Hepatocyte (in vitro differentiated cells): Measurements from ENCODE around the gene RNF135. TPM values are rescaled to one million over a fixed set of nuclear protein-coding genes. Genes with fewer than 3 reads are reported as not detected.

ENCODE experiments used
- DNase-seq: peaks from one replicate; pipeline ENCODE4 v3.0.0-alpha.2; 2016; ENCODE audit warnings: low spot score
- H2AFZ ChIP-seq: fragments of 200-600 bp; sonication (generic); 2 replicates; pipeline ENCODE4 v1.6.0; 2016; ENCODE audit warnings: antibody characterized with exemption, mild to moderate bottlenecking
- H3K27ac ChIP-seq: fragments of 200-600 bp; sonication (generic); 2 replicates; pipeline ENCODE4 v1.5.1; 2016; ENCODE audit warnings: mild to moderate bottlenecking
- H3K27me3 ChIP-seq: fragments of 200-600 bp; sonication (generic); 2 replicates; pipeline ENCODE4 v1.6.1; 2016
- H3K36me3 ChIP-seq: fragments of 200-600 bp; sonication (generic); replicated peaks from 2 replicates; pipeline ENCODE4 v1.5.1; 2016; ENCODE audit warnings: low read depth; ENCODE audit not compliant: insufficient read depth
- H3K4me1 ChIP-seq: fragments of 200-600 bp; sonication (generic); 2 replicates; pipeline ENCODE4 v1.5.1; 2016; ENCODE audit warnings: mild to moderate bottlenecking, moderate library complexity; ENCODE audit not compliant: insufficient read depth
- H3K4me2 ChIP-seq: fragments of 200-600 bp; sonication (generic); 2 replicates; pipeline ENCODE4 v1.6.0; 2016
- H3K4me3 ChIP-seq: fragments of 200-600 bp; sonication (generic); 2 replicates; pipeline ENCODE4 v1.5.1; 2016; ENCODE audit warnings: mild to moderate bottlenecking
- H3K79me2 ChIP-seq: fragments of 200-600 bp; sonication (generic); 2 replicates; pipeline ENCODE4 v1.6.0; 2017; ENCODE audit warnings: mild to moderate bottlenecking
- H3K9me2 ChIP-seq: fragments of 200-600 bp; sonication (generic); replicated peaks from 2 replicates; pipeline ENCODE4 v1.6.0; 2017; ENCODE audit warnings: mild to moderate bottlenecking; ENCODE audit not compliant: insufficient read depth
- H3K9me3 ChIP-seq: fragments of 200-600 bp; sonication (generic); 2 replicates; pipeline ENCODE4 v1.5.1; 2016; ENCODE audit warnings: low read depth, mild to moderate bottlenecking
- H4K20me1 ChIP-seq: fragments of 200-600 bp; sonication (generic); 2 replicates; pipeline ENCODE4 v1.6.0; 2016; ENCODE audit warnings: mild to moderate bottlenecking; ENCODE audit not compliant: insufficient read depth, poor library complexity, severe bottlenecking
- CTCF ChIP-seq: fragments of 200-600 bp; sonication (generic); IDR thresholded peaks from 2 replicates; pipeline ENCODE4 v1.5.1; 2016; ENCODE audit warnings: antibody characterized with exemption, mild to moderate bottlenecking; ENCODE audit not compliant: poor library complexity
- EZH2 ChIP-seq: fragments of 200-600 bp; sonication (generic); IDR thresholded peaks from 2 replicates; pipeline ENCODE4 v1.6.1; 2016; ENCODE audit warnings: antibody characterized with exemption, mild to moderate bottlenecking, borderline replicate concordance
- EZH2phosphoT487 ChIP-seq: fragments of 200-600 bp; sonication (generic); IDR thresholded peaks from one replicate; pipeline ENCODE4 v1.6.1; 2018; ENCODE audit warnings: antibody characterized with exemption, mild to moderate bottlenecking, low read depth, moderate library complexity; ENCODE audit not compliant: unreplicated experiment, severe bottlenecking
- WGBS: methylation state at CpG from one replicate; pipeline ENCODE4 v1.1.6; 2016; ENCODE audit warnings: low lambda C conversion rate; ENCODE audit errors: missing lambda C conversion rate; 5-methylcytosine and 5-hydroxymethylcytosine counted together
- polyA plus RNA-seq: library from polyadenylated mRNA; unstranded; fragments of >200 nt; fragmentation: Nextera tagmentation; extraction: Ambion mirVana; gene quantifications from 2 replicates; pipeline ENCODE4 v1.2.1, GENCODE V29; 2016
- total RNA-seq: library from RNA; depleted of rRNA; stranded (reverse); fragments of >200 nt; gene quantifications from 2 replicates; pipeline ENCODE4 v1.2.3, GENCODE V29; 2014

The RNF135 gene
- total and polyA plus RNA-seq, 2 experiments from 2014 or later = 8.9 to 16.7 TPM

- no peaks in the 10 kb centered on the region for H4K20me1 ChIP-seq
- no peaks in the 10 kb centered on the region for H3K36me3 ChIP-seq
- H2AFZ ChIP-seq = no peak overlapping the region
- no peak overlapping the region for H3K4me3 ChIP-seq
- no peak overlapping the region for H3K27ac ChIP-seq
- H3K9me2 ChIP-seq = no peaks in the 10 kb centered on the region
- DNase-seq = no peak
- H3K27me3 ChIP-seq = no peaks in the 10 kb centered on the region
- H3K4me1 ChIP-seq = no peaks in the 10 kb centered on the region
- TF ChIP-seq EZH2 = no peak
- no peak for TF ChIP-seq EZH2phosphoT487
- no peak for TF ChIP-seq CTCF
- no peak overlapping the region for H3K4me2 ChIP-seq
- 97% methylated on average over 9 of the region's 9 CpGs for WGBS
- no peaks in the 10 kb centered on the region for H3K9me3 ChIP-seq
- H3K79me2 ChIP-seq = no peaks in the 10 kb centered on the region
Measured at GRCh38 chr17:30952638-30953393, 18.0 kb upstream of the RNF135 start.

- Histone ChIP-seq H2AFZ (no peak overlapping the region), H3K27me3 (no peaks in the 10 kb centered on the region), H3K9me2 (no peaks in the 10 kb centered on the region)
Measured at GRCh38 chr17:30954046-30954830, 16.6 kb upstream of the RNF135 start.

GRCh38 chr17:30956764-30957374 lies 14.0 kb upstream of the RNF135 start:
- no peak for DNase-seq
- Histone ChIP-seq H3K4me2 (no peak overlapping the region), H3K79me2 (no peaks in the 10 kb centered on the region), H2AFZ (no peak overlapping the region), H3K9me2 (no peaks in the 10 kb centered on the region), H3K36me3 (no peaks in the 10 kb centered on the region), H4K20me1 (no peaks in the 10 kb centered on the region), H3K4me1 (no peaks in the 10 kb centered on the region), H3K27me3 (no peaks in the 10 kb centered on the region), H3K4me3 (no peak overlapping the region), H3K9me3 (no peaks in the 10 kb centered on the region), H3K27ac (no peak overlapping the region)
- TF ChIP-seq CTCF = no peak
- no peak for TF ChIP-seq EZH2phosphoT487
- TF ChIP-seq EZH2 = no peak
- WGBS = 80% methylated on average over 8 of the region's 8 CpGs

More at GRCh38 chr17:30954046-30954830, 16.6 kb upstream of the RNF135 start:
- no peak for DNase-seq
- Histone ChIP-seq H3K27ac (no peak overlapping the region), H4K20me1 (no peaks in the 10 kb centered on the region), H3K4me1 (no peaks in the 10 kb centered on the region), H3K79me2 (no peaks in the 10 kb centered on the region), H3K9me3 (no peaks in the 10 kb centered on the region), H3K36me3 (no peaks in the 10 kb centered on the region), H3K4me2 (no peak overlapping the region), H3K4me3 (no peak overlapping the region)
- WGBS = 89% methylated on average over 6 of the region's 6 CpGs
- TF ChIP-seq CTCF (no peak), EZH2phosphoT487 (no peak), EZH2 (no peak)
